HepG2 (cell line): ENCODE data around the gene RNF126. TPM values are rescaled to one million over a fixed set of nuclear protein-coding genes. Genes with fewer than 3 reads are reported as not detected.

ENCODE experiments used
- CBX5 ChIP-seq: sonication (generic); formaldehyde crosslinking; IDR thresholded peaks from 2 replicates; pipeline ENCODE4 v1.4.0; 2020; ENCODE audit warnings: missing genetic modification reagents, borderline replicate concordance
- CHD4 ChIP-seq: fragments of 200-600 bp; sonication (generic); IDR thresholded peaks from 2 replicates; pipeline ENCODE4 v1.7.0; 2017; ENCODE audit warnings: mild to moderate bottlenecking, low read length, borderline replicate concordance
- CREB3 ChIP-seq: sonication (generic); formaldehyde crosslinking; IDR thresholded peaks from 2 replicates; pipeline ENCODE4 v1.5.0; 2020; ENCODE audit warnings: missing genetic modification reagents
- DPF2 ChIP-seq: sonication (generic); formaldehyde crosslinking; IDR thresholded peaks from 2 replicates; pipeline ENCODE4 v1.4.0; 2020; ENCODE audit warnings: mild to moderate bottlenecking, low read depth, missing genetic modification reagents, borderline replicate concordance
- ESRRA ChIP-seq: sonication (generic); formaldehyde crosslinking; IDR thresholded peaks from 2 replicates; pipeline ENCODE4 v1.5.1; 2020; ENCODE audit warnings: mild to moderate bottlenecking, low read depth, missing genetic modification reagents
- GMEB2 ChIP-seq: IDR thresholded peaks from 2 replicates; pipeline ENCODE4 v1.6.1; 2016; ENCODE audit warnings: missing biosample characterization, missing genetic modification reagents, low read depth
- HOXD1 ChIP-seq: sonication (generic); formaldehyde crosslinking; IDR thresholded peaks from 2 replicates; pipeline ENCODE4 v1.5.0; 2020; ENCODE audit warnings: missing genetic modification reagents
- IRF9 ChIP-seq: sonication (generic); formaldehyde crosslinking; IDR thresholded peaks from 2 replicates; pipeline ENCODE4 v1.8.0; 2022; ENCODE audit warnings: missing genetic modification reagents, mild to moderate bottlenecking, borderline replicate concordance
- RNF2 ChIP-seq: fragments of 450-650 bp; conservative IDR thresholded peaks from 2 replicates; pipeline ENCODE4 v1.6.1; 2016; ENCODE audit warnings: low read depth
- SPEN ChIP-seq: sonication (generic); formaldehyde crosslinking; IDR thresholded peaks from 2 replicates; pipeline ENCODE4 v1.5.1; 2020; ENCODE audit warnings: low read depth, mild to moderate bottlenecking, missing genetic modification reagents
- SRSF4 ChIP-seq: fragments of 200-400 bp; formaldehyde crosslinking; IDR thresholded peaks from one replicate; pipeline ENCODE4 v1.6.1; 2018; ENCODE audit warnings: mild to moderate bottlenecking, low read depth, low read length, moderate library complexity; ENCODE audit not compliant: poor library complexity, severe bottlenecking
- TFDP1 ChIP-seq: IDR thresholded peaks from 2 replicates; pipeline ENCODE4 v1.6.1; 2016; ENCODE audit warnings: missing compliant biosample characterization, missing genetic modification reagents, borderline replicate concordance
- THAP9 ChIP-seq: sonication (generic); formaldehyde crosslinking; IDR thresholded peaks from 2 replicates; pipeline ENCODE4; 2020; ENCODE audit warnings: missing genetic modification reagents, mild to moderate bottlenecking, borderline replicate concordance
- YEATS4 ChIP-seq: sonication (generic); formaldehyde crosslinking; IDR thresholded peaks from 2 replicates; pipeline ENCODE4 v1.4.0; 2020; ENCODE audit warnings: missing genetic modification reagents, borderline replicate concordance
- ZMYM3 ChIP-seq: sonication (generic); formaldehyde crosslinking; IDR thresholded peaks from 2 replicates; pipeline ENCODE4 v1.5.1; 2020; ENCODE audit warnings: mild to moderate bottlenecking, missing genetic modification reagents
- ZNF10 ChIP-seq: sonication (generic); formaldehyde crosslinking; IDR thresholded peaks from 2 replicates; pipeline ENCODE4 v1.4.0; 2020; ENCODE audit warnings: mild to moderate bottlenecking, low read depth, missing genetic modification reagents, borderline replicate concordance
- ZNF160 ChIP-seq: sonication (generic); formaldehyde crosslinking; IDR thresholded peaks from 2 replicates; pipeline ENCODE4 v1.8.0; 2022; ENCODE audit warnings: mild to moderate bottlenecking, inconsistent platforms, missing genetic modification reagents
- ZNF382 ChIP-seq: sonication (generic); formaldehyde crosslinking; IDR thresholded peaks from 2 replicates; pipeline ENCODE4 v1.5.0; 2020; ENCODE audit warnings: missing genetic modification reagents, mild to moderate bottlenecking, borderline replicate concordance
- ZNF460 ChIP-seq: sonication (generic); formaldehyde crosslinking; IDR thresholded peaks from 2 replicates; pipeline ENCODE4 v1.5.1; 2020; ENCODE audit warnings: missing genetic modification reagents, mild to moderate bottlenecking, borderline replicate concordance
- ZNF501 ChIP-seq: sonication (generic); formaldehyde crosslinking; IDR thresholded peaks from 2 replicates; pipeline ENCODE4 v1.5.1; 2020; ENCODE audit warnings: mild to moderate bottlenecking, moderate library complexity, missing genetic modification reagents
- ZNF552 ChIP-seq: sonication (generic); formaldehyde crosslinking; IDR thresholded peaks from 2 replicates; pipeline ENCODE4 v1.9.0; 2022; ENCODE audit warnings: missing genetic modification reagents, mild to moderate bottlenecking, borderline replicate concordance
- polyA plus RNA-seq, 8 experiments: library from polyadenylated mRNA; depleted of rRNA in 3 of 8; stranded (reverse) in 7 of 8; unstranded in 1 of 8; fragments of >200 nt; fragmentation: Illumina TruSeq in 4 of 8; extraction: Trizol in 4 of 8; gene quantifications; 2 replicates each; pipeline versions ENCODE4 v1.2.1 to v1.2.3, GENCODE V29; 2011 to 2016; ENCODE audit warnings: low read depth in 4 of 8, missing spikeins in 1 of 8, mixed read lengths in 1 of 8; ENCODE audit not compliant: insufficient read depth in 1 of 8
- total RNA-seq, 5 experiments: library from RNA; depleted of rRNA; stranded (reverse); fragments of >200 nt; fragmentation: Illumina TruSeq; extraction: Trizol; gene quantifications; 2 replicates each; pipeline ENCODE4 v1.2.3, GENCODE V29; 2016; ENCODE audit warnings: low read depth in 1 of 5

The RNF126 gene
- total and polyA plus RNA-seq, 2 of the 13 experiments (the other 11 are each of a cell fraction or from before 2014, with no cell fraction given) = 23.2 to 34.0 TPM

GRCh38 chr19:662962-663681, at the start of gene RNF126 (continued):
- TF ChIP-seq TFDP1 (CRISPR knock-in tag) (peak; percentile 81), ZNF10 (CRISPR knock-in tag) (peak; percentile 100), YEATS4 (peak; percentile 43; the same call in 1 of the 2 replicates), DPF2 (CRISPR knock-in tag) (no peak), CBX5 (peak; percentile 42; the same call in 1 of the 2 replicates), CHD4 (no peak), ZNF382 (CRISPR knock-in tag) (no peak), CREB3 (CRISPR knock-in tag) (no peak), ZMYM3 (0 out of 2 replicates have a peak, but pooled peaks have one; percentile 31), ZNF501 (CRISPR knock-in tag) (peak; percentile 71), GMEB2 (CRISPR knock-in tag) (peak; percentile 91), IRF9 (CRISPR knock-in tag) (no peak), ZNF160 (CRISPR knock-in tag) (peak; percentile 32; the same call in 1 of the 2 replicates), ESRRA (no peak), THAP9 (CRISPR knock-in tag) (peak; percentile 63; the same call in 1 of the 2 replicates), ZNF460 (CRISPR knock-in tag) (peak; percentile 30; the same call in 1 of the 2 replicates), ZNF552 (no peak), SRSF4 (no peak), HOXD1 (CRISPR knock-in tag) (no peak), SPEN (CRISPR knock-in tag) (peak; percentile 91), RNF2 (no peak; the same call in 1 of the 2 replicates)
